Activated T-cell treated with anti-CD3 and anti-CD28 coated beads, Interleukin-2, amount 50 U/mL, for 4 hours (primary cell): ENCODE measurements around the gene KLHL12. TPM values are rescaled to one million over a fixed set of nuclear protein-coding genes. Genes with fewer than 3 reads are reported as not detected.
"Not testable (repeated sequence)": the region's sequence is repeated elsewhere in the genome, so short reads cannot be mapped to it uniquely, and the experiment has no call there.

Source experiments
- ATAC-seq, 2 donors: fragments of 200-7000 bp; cut with Tn5 transposase; one replicate each; pipeline ENCODE4 v1.10.0; 2021
- DNase-seq: peaks from one replicate; pipeline ENCODE4 v3.0.0-alpha.2; 2020
- H3K27me3 Mint-ChIP-seq: one replicate; pipeline ENCODE4 v1.8.0; 2021; ENCODE audit warnings: low read depth, mixed read lengths
- H3K36me3 Mint-ChIP-seq: one replicate; pipeline ENCODE4 v1.8.0; 2022; ENCODE audit warnings: mixed read lengths; ENCODE audit not compliant: insufficient read depth
- H3K4me1 Mint-ChIP-seq: one replicate; pipeline ENCODE4 v1.8.0; 2021; ENCODE audit warnings: low read depth, mixed read lengths
- H3K4me3 Mint-ChIP-seq: one replicate; pipeline ENCODE4 v1.8.0; 2021; ENCODE audit warnings: mild to moderate bottlenecking, moderate library complexity, mixed read lengths
- H3K9me3 Mint-ChIP-seq: one replicate; pipeline ENCODE4 v1.8.0; 2021; ENCODE audit warnings: mixed read lengths
- total RNA-seq, 3 donors: library from RNA; stranded (reverse); gene quantifications; one replicate each; pipeline ENCODE4 v1.2.1, GENCODE V29; 2021

Gene KLHL12
- total RNA-seq, 3 donors from 2014 or later = 31.1 to 32.5 (median 32.3) TPM

- no peak for DNase-seq
- peaks cover 4% of the 10 kb centered on the region for H3K36me3 Mint-ChIP-seq
- H3K4me1 Mint-ChIP-seq = peaks cover 8% of the 10 kb centered on the region
- no peaks in the 10 kb centered on the region for H3K9me3 Mint-ChIP-seq
- no peak overlapping the region for H3K4me3 Mint-ChIP-seq
- H3K27me3 Mint-ChIP-seq = peaks cover 15% of the 10 kb centered on the region
- no peak for ATAC-seq
Observed at GRCh38 chr1:202935844-202936243, 8.8 kb upstream of the KLHL12 start.

- Mint-ChIP-seq H3K27me3 (peaks cover 15% of the 10 kb centered on the region), H3K9me3 (no peaks in the 10 kb centered on the region), H3K4me3 (no peak overlapping the region), H3K4me1 (peaks cover 8% of the 10 kb centered on the region), H3K36me3 (peaks cover 3% of the 10 kb centered on the region)
- ATAC-seq (no peak), DNase-seq (no peak)
Observed at GRCh38 chr1:202934755-202935154, 7.7 kb upstream of the KLHL12 start.

- Mint-ChIP-seq H3K4me3 (no peak overlapping the region), H3K9me3 (no peaks in the 10 kb centered on the region), H3K36me3 (no peaks in the 10 kb centered on the region), H3K4me1 (peaks cover 8% of the 10 kb centered on the region), H3K27me3 (peaks cover 15% of the 10 kb centered on the region)
- DNase-seq (no peak), ATAC-seq (no peak)
Observed at GRCh38 chr1:202932476-202932875, 5.4 kb upstream of the KLHL12 start.

GRCh38 chr1:202923533-202923932 is 3.5 kb downstream of the KLHL12 start:
- ATAC-seq (no peak), DNase-seq (no peak)
- Mint-ChIP-seq H3K9me3 (no peaks in the 10 kb centered on the region), H3K4me1 (peaks cover 33% of the 10 kb centered on the region), H3K4me3 (no peak overlapping the region), H3K27me3 (no peaks in the 10 kb centered on the region), H3K36me3 (peaks cover 16% of the 10 kb centered on the region)

GRCh38 chr1:202919615-202920014 is 7.4 kb downstream of the KLHL12 start:
- no peak overlapping the region for H3K4me3 Mint-ChIP-seq
- peaks cover 29% of the 10 kb centered on the region for H3K36me3 Mint-ChIP-seq
- no peak for ATAC-seq
- H3K27me3 Mint-ChIP-seq = no peaks in the 10 kb centered on the region
- H3K4me1 Mint-ChIP-seq = peaks cover 19% of the 10 kb centered on the region
- H3K9me3 Mint-ChIP-seq = no peaks in the 10 kb centered on the region
- no peak for DNase-seq

- no peak overlapping the region for H3K4me3 Mint-ChIP-seq
- peaks cover 52% of the 10 kb centered on the region for H3K36me3 Mint-ChIP-seq
- H3K4me1 Mint-ChIP-seq = peaks cover 2% of the 10 kb centered on the region
- H3K27me3 Mint-ChIP-seq = no peaks in the 10 kb centered on the region
- no peak for DNase-seq
- no peaks in the 10 kb centered on the region for H3K9me3 Mint-ChIP-seq
- ATAC-seq = no peak
Observed at GRCh38 chr1:202915146-202915545, 11.9 kb downstream of the KLHL12 start.

- H3K27me3 Mint-ChIP-seq, H3K4me1 Mint-ChIP-seq, DNase-seq, H3K9me3 Mint-ChIP-seq, ATAC-seq, H3K4me3 Mint-ChIP-seq: not testable (repeated sequence)
- H3K36me3 Mint-ChIP-seq = peaks cover 50% of the 10 kb centered on the region
Observed at GRCh38 chr1:202912476-202912875, 14.6 kb downstream of the KLHL12 start.

GRCh38 chr1:202909494-202909893 is 17.5 kb downstream of the KLHL12 start:
- H3K36me3 Mint-ChIP-seq = peaks cover 47% of the 10 kb centered on the region

GRCh38 chr1:202908998-202909397 is 18.0 kb downstream of the KLHL12 start:
- H3K36me3 Mint-ChIP-seq = peaks cover 47% of the 10 kb centered on the region
- no peaks in the 10 kb centered on the region for H3K27me3 Mint-ChIP-seq
- no peaks in the 10 kb centered on the region for H3K9me3 Mint-ChIP-seq
- H3K4me1 Mint-ChIP-seq = peaks cover 2% of the 10 kb centered on the region
- H3K4me3 Mint-ChIP-seq = no peak overlapping the region
- no peak for DNase-seq
- ATAC-seq = no peak

More at GRCh38 chr1:202909494-202909893, 17.5 kb downstream of the KLHL12 start:
- H3K9me3 Mint-ChIP-seq = no peaks in the 10 kb centered on the region
- no peak overlapping the region for H3K4me3 Mint-ChIP-seq
- no peak for ATAC-seq
- no peaks in the 10 kb centered on the region for H3K27me3 Mint-ChIP-seq
- H3K4me1 Mint-ChIP-seq = peaks cover 2% of the 10 kb centered on the region
- DNase-seq = no peak

- no peaks in the 10 kb centered on the region for H3K4me1 Mint-ChIP-seq
- ATAC-seq (no peak), DNase-seq (no peak)
- peaks cover 26% of the 10 kb centered on the region for H3K36me3 Mint-ChIP-seq
- no peaks in the 10 kb centered on the region for H3K27me3 Mint-ChIP-seq
- no peaks in the 10 kb centered on the region for H3K9me3 Mint-ChIP-seq
- no peak overlapping the region for H3K4me3 Mint-ChIP-seq
Observed at GRCh38 chr1:202905331-202905730, 21.7 kb downstream of the KLHL12 start.

- ATAC-seq, H3K4me3 Mint-ChIP-seq, H3K9me3 Mint-ChIP-seq, H3K4me1 Mint-ChIP-seq, DNase-seq, H3K27me3 Mint-ChIP-seq: not testable (repeated sequence)
- H3K36me3 Mint-ChIP-seq = peaks cover 13% of the 10 kb centered on the region
Observed at GRCh38 chr1:202903808-202904207, 23.2 kb downstream of the KLHL12 start.

GRCh38 chr1:202901555-202901954 is 25.5 kb downstream of the KLHL12 start:
- H3K27me3 Mint-ChIP-seq = no peaks in the 10 kb centered on the region
- DNase-seq (no peak), ATAC-seq (no peak)
- peaks cover 20% of the 10 kb centered on the region for H3K36me3 Mint-ChIP-seq
- no peaks in the 10 kb centered on the region for H3K9me3 Mint-ChIP-seq
- no peaks in the 10 kb centered on the region for H3K4me1 Mint-ChIP-seq
- H3K4me3 Mint-ChIP-seq = no peak overlapping the region

- no peaks in the 10 kb centered on the region for H3K27me3 Mint-ChIP-seq
- H3K4me3 Mint-ChIP-seq = no peak overlapping the region
- peaks cover 12% of the 10 kb centered on the region for H3K4me1 Mint-ChIP-seq
- H3K36me3 Mint-ChIP-seq = peaks cover 37% of the 10 kb centered on the region
- ATAC-seq (no peak), DNase-seq (no peak)
- no peaks in the 10 kb centered on the region for H3K9me3 Mint-ChIP-seq
Observed at GRCh38 chr1:202892501-202892900, 34.5 kb downstream of the KLHL12 start.

GRCh38 chr1:202890392-202890791 is 36.6 kb downstream of the KLHL12 start:
- Mint-ChIP-seq H3K4me1 (peaks cover 15% of the 10 kb centered on the region), H3K27me3 (no peaks in the 10 kb centered on the region), H3K9me3 (no peaks in the 10 kb centered on the region), H3K4me3 (no peak overlapping the region), H3K36me3 (peaks cover 28% of the 10 kb centered on the region)
- ATAC-seq (no peak), DNase-seq (no peak)

GRCh38 chr1:202888531-202889360 is 38.3 kb downstream of the KLHL12 start, which contains the start of gene RABIF:
TSS of gene RABIF (minus strand) at chr1:202889149. CDS start at chr1:202889098, 51 bp downstream.
- DNase-seq (peak; percentile 94), ATAC-seq (peak; percentile 93 to 94)
- Mint-ChIP-seq H3K4me1 (peaks cover 15% of the 10 kb centered on the region), H3K27me3 (no peaks in the 10 kb centered on the region), H3K9me3 (no peaks in the 10 kb centered on the region), H3K4me3 (peak within 1 kb of the TSS; percentile 93), H3K36me3 (peaks cover 16% of the 10 kb centered on the region)
